SJSA1 (cell line): Measurements from ENCODE around the gene SCFD2. TPM values are rescaled to one million over a fixed set of nuclear protein-coding genes. Genes with fewer than 3 reads are reported as not detected.
A peak's percentile ranks its signal among the peaks of the same experiment; 100 is the strongest.

Experiments used
- DNase-seq, 2 experiments: peaks; one replicate each; pipeline ENCODE4 v3.0.0-alpha.2; 2015 to 2020; ENCODE audit warnings: low spot score in 2 of 2, low read depth in 1 of 2
- H3K27ac ChIP-seq: fragments of 250-450 bp; sonication (Bioruptor Pico); 2 replicates; pipeline ENCODE4 v1.5.1; 2020; ENCODE audit warnings: mild to moderate bottlenecking, moderate library complexity
- H3K27me3 ChIP-seq: fragments of 250-450 bp; sonication (Bioruptor Pico); replicated peaks from 2 replicates; pipeline ENCODE4 v1.5.1; 2020; ENCODE audit warnings: mild to moderate bottlenecking, moderate library complexity
- H3K36me3 ChIP-seq: fragments of 250-450 bp; sonication (Bioruptor Pico); 2 replicates; pipeline ENCODE4 v1.5.1; 2020; ENCODE audit warnings: mild to moderate bottlenecking
- H3K4me1 ChIP-seq: fragments of 250-450 bp; sonication (Bioruptor Pico); replicated peaks from 2 replicates; pipeline ENCODE4 v1.6.1; 2021; ENCODE audit warnings: mild to moderate bottlenecking
- H3K4me3 ChIP-seq: fragments of 250-450 bp; sonication (Bioruptor Pico); 2 replicates; pipeline ENCODE4 v1.5.1; 2020; ENCODE audit warnings: mild to moderate bottlenecking
- H3K9me3 ChIP-seq: fragments of 250-450 bp; sonication (Bioruptor Pico); replicated peaks from 2 replicates; pipeline ENCODE4 v1.5.1; 2020; ENCODE audit warnings: mild to moderate bottlenecking
- total RNA-seq: library from RNA; depleted of rRNA; stranded (reverse); fragments of >200 nt; shearing (Covaris generic); gene quantifications from 2 replicates; pipeline ENCODE4 v1.2.3, GENCODE V29; 2014

SCFD2 gene
- total RNA-seq, 1 experiment from 2014 or later: 18.5 TPM

DNA sequence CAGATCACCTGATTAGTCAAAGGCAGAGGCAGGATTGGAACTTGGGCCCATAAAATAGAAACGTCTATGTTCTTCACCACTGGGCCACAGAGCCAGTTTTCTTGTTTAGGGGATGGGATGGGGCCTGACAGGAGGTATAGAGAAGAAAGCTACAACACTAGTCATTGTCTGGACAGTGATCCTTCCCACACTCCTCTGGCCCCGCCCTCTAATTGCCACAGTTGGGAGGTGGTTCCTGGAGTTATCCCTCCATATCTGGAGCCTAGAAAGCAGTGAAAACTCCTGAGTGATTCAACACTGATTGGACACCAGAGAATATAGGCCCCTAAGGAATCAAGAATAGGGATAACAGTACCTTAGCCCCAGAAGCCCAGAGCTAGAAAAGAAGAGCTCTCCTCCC, 480.9 kb downstream of the SCFD2 start:
- Histone ChIP-seq H3K36me3 (no peaks in the 10 kb centered on the region), H3K27ac (no peak overlapping the region), H3K9me3 (no peaks in the 10 kb centered on the region), H3K4me1 (no peaks in the 10 kb centered on the region), H3K27me3 (no peaks in the 10 kb centered on the region), H3K4me3 (no peak overlapping the region)
- no peak for DNase-seq

DNA sequence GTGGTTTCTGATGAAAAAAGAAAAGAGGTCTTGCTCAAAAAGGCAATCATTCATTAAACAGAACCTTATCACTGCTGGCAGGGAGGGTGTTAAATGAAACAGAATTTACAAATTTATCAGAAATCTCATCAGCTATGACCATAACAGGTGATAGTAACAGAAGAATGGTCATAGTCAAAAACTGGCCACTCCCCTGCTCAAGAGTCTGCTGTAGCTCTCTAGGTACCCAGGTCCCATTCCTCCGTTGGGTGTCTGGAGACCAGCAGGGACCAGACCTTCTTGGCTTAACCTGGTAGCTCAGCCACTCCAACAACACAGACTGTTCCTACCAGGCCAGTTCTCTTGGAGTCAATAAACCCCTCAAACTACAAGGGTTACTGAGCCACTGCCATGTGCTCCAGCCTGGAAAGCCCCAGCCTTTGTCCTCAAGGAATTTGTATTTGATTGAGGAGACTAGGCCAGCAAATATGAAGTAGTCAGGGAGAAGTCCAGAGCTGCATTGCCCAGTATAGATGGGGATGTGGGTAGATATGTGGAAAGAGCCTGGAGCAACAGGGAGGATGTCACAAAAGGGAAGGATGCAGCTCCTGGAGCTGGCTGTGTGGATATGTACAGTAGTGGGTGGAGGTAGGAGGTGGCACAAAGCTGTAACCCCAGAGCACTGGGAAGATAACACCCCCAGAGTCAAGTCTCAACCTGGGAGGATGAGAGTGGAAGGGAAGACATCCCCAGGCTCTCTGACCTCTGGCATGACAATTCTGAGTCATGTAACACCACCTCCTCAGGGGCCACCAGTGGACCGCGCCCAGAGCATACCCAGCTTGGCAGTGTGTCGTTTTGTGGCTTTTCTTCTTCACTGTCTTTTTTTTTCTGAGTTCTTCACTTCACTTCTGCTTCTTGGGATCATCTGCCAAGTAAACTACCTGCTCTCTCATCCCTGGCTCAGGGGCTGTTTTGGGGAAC, 481.9 kb downstream of the SCFD2 start:
- no peaks in the 10 kb centered on the region for H3K4me1 ChIP-seq
- no peak overlapping the region for H3K4me3 ChIP-seq
- no peak for DNase-seq
- H3K9me3 ChIP-seq: no peaks in the 10 kb centered on the region
- H3K27me3 ChIP-seq: no peaks in the 10 kb centered on the region
- no peak overlapping the region for H3K27ac ChIP-seq
- no peaks in the 10 kb centered on the region for H3K36me3 ChIP-seq

DNA sequence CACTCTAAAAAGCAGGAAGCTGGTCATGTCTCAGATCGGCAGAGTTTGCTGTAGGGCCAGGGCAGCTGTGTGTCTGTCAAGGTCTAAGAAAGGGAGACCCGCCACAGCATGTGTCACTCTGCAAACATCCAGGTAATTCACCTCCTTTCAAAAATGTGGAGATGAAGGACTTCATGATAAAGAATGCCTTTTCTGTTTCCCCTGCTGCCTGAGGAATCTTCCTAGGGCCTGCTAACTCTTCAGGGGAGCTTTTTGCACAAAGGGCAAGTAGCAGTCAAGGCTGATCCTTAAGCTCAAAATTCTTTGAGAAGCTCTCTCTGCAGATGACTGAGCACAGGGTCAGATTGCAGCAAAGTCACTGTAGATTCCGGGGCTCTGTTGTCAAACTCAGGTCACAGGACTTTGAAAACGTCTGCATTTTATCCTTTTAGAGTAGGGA, 482.7 kb downstream of the SCFD2 start:
- H3K36me3 ChIP-seq: no peaks in the 10 kb centered on the region
- no peaks in the 10 kb centered on the region for H3K9me3 ChIP-seq
- no peaks in the 10 kb centered on the region for H3K4me1 ChIP-seq
- H3K27me3 ChIP-seq: no peaks in the 10 kb centered on the region
- DNase-seq: no peak
- no peak overlapping the region for H3K4me3 ChIP-seq
- no peak overlapping the region for H3K27ac ChIP-seq

DNA sequence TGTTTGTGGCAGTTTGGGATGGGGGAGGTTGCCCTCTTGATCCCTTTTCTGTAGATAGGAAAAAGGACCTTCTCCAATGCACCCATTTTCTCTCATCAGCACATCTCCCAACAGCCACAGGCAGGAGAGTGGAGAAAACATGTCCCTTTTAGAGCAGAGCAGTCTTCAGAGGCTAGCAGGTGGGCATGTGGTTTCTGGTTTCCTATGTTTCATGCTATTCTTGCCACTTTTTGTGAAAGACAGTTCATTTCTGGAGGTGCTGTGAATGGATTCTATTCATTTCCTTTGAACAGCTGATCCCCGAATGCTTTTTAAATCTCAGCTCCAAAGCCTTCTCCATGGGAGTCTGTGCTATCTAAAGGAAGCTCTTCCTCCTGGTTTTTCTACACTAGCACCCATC, 484.9 kb downstream of the SCFD2 start:
- Histone ChIP-seq H3K4me1 (no peaks in the 10 kb centered on the region), H3K27me3 (no peaks in the 10 kb centered on the region), H3K4me3 (no peak overlapping the region), H3K36me3 (no peaks in the 10 kb centered on the region), H3K27ac (no peak overlapping the region), H3K9me3 (no peaks in the 10 kb centered on the region)
- no peak for DNase-seq

DNA sequence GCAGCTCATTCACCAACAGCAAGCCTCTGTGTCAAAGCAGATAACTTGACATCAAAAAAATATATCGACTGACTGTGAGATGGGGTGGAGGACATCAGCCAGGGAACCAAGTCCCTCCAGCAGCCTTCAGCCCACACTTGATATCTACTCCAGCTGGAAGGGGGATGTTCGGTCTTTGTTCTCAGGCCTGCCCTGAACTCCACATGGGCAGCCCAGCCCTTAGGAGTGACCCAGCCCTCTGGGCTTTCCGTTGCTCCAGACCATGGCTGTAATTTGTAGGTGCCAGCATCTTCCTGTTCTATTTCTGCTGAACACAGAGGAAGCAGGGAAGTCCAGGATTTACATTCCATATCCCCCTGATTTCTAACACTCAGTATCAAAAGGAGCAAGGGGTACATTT, 486.4 kb downstream of the SCFD2 start:
- no peaks in the 10 kb centered on the region for H3K4me1 ChIP-seq
- no peak overlapping the region for H3K27ac ChIP-seq
- no peak for DNase-seq
- H3K9me3 ChIP-seq: no peaks in the 10 kb centered on the region
- H3K27me3 ChIP-seq: no peaks in the 10 kb centered on the region
- H3K36me3 ChIP-seq: no peaks in the 10 kb centered on the region
- H3K4me3 ChIP-seq: no peak overlapping the region

DNA sequence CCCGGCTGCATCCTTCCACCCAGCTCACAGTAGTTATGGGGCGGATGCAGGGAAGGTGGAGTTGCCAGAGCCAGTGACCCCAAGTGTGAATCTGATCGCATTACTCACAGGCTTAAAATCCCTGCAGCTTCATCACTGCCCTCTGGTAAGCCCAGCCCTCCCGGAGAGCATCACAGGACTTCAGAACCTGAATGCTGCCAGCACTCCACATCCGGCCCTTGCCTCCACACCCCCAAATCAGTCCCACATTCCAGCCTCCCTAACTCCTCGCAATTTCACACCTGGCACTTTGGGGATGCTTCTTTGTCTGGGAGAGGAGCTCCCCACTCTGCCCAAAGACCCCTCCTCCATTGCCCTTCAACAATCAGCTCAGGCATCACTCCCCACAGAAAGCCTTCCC, 488.2 kb downstream of the SCFD2 start:
- Histone ChIP-seq H3K27me3 (no peaks in the 10 kb centered on the region), H3K27ac (no peak overlapping the region), H3K9me3 (no peaks in the 10 kb centered on the region), H3K36me3 (no peaks in the 10 kb centered on the region), H3K4me3 (no peak overlapping the region), H3K4me1 (no peaks in the 10 kb centered on the region)
- no peak for DNase-seq

DNA sequence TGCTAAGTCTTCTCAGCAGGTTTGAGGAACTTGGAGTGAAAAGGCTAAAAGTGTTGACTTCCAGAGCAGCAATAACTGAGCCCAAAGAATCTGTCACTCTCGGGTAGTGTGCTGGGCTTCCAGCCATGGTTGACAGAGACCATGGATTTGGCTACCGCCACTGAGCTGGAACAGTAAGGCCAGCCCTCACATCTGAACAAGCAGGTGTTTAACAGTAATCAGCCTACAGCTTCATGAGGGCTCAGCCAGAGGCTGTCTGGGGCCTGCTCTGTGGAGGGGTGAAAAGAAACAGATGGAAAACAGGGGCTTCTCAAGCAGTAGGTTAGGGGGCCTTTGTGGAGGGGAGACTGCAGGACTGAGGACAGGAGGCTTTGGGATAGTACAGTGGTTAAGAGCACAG, 488.8 kb downstream of the SCFD2 start:
- no peak for DNase-seq
- Histone ChIP-seq H3K4me1 (no peaks in the 10 kb centered on the region), H3K27ac (no peak overlapping the region), H3K27me3 (no peaks in the 10 kb centered on the region), H3K4me3 (no peak overlapping the region), H3K9me3 (no peaks in the 10 kb centered on the region), H3K36me3 (no peaks in the 10 kb centered on the region)

DNA sequence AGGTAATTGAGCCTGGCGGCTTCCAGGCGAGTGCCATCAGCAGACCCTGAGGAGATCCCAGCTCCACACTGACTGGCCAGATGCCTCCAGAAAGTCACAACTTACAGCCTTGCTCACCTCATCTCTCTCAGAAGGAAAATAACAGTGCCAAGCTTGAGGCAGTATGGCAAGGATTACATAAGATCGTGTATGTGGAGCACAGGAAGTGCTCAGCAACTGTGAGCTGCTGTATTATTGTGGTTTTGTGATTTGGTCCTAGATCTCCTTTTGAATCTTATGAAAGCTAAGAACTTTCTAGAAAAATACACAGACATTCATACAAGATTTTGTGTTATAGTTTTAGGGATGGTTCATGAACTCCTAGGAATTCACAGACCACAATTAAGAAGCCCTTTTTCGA, 489.8 kb downstream of the SCFD2 start:
- Histone ChIP-seq H3K9me3 (no peaks in the 10 kb centered on the region), H3K27ac (no peak overlapping the region), H3K27me3 (no peaks in the 10 kb centered on the region), H3K36me3 (no peaks in the 10 kb centered on the region), H3K4me3 (no peak overlapping the region), H3K4me1 (no peaks in the 10 kb centered on the region)
- DNase-seq: no peak

DNA sequence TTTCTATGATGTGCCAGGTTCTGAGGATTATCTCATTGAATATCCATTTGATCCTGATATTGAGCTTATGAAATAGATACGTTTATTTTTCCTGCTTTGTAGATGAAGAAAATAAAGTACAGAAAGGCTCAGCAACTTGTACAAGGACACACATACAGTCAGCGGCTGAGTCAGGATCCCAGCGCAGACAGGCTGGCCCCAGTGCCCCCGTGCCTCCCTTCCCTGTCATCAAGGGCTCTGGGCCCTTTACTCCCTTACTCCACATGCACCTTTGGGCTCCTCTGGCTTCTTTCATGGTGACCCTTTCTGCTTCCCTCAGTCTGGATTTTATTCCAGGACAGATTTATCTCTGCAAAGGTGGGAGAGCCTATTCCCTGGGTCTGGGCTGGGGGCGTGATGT, 490.9 kb downstream of the SCFD2 start:
- no peaks in the 10 kb centered on the region for H3K27me3 ChIP-seq
- H3K4me1 ChIP-seq: no peaks in the 10 kb centered on the region
- H3K36me3 ChIP-seq: 0 out of 2 replicates have a peak, but pooled peaks cover 2% of the 10 kb centered on the region
- no peak overlapping the region for H3K27ac ChIP-seq
- DNase-seq: no peak
- H3K9me3 ChIP-seq: no peaks in the 10 kb centered on the region
- H3K4me3 ChIP-seq: no peak overlapping the region

DNA sequence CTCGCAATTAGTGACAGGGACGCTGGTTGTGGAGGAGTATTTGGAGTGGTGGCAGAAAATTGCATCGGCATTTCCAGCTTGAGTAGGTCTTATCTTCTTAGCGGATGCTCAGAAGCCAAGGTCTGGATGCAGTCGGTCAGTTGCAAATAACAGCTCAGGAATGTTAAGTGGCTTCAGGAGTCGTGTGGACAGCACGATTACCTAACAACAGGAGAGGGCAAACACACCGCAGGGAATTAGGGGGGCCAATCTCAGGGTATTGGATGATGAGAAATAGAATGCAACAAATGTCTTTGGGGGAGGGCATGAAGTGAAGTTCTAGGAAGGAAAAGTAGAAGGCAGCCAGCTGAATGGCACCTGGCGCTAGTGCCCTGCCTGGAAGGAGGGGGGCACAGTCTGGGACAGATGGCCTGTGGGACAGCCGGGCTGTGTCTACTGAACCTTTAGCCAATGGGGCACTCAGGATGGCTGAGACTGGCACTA, 492.0 kb downstream of the SCFD2 start:
- Histone ChIP-seq H3K4me3 (no peak overlapping the region), H3K27ac (no peak overlapping the region), H3K36me3 (0 out of 2 replicates have a peak, but pooled peaks cover 2% of the 10 kb centered on the region), H3K27me3 (no peaks in the 10 kb centered on the region), H3K9me3 (no peaks in the 10 kb centered on the region), H3K4me1 (no peaks in the 10 kb centered on the region)
- no peak for DNase-seq

DNA sequence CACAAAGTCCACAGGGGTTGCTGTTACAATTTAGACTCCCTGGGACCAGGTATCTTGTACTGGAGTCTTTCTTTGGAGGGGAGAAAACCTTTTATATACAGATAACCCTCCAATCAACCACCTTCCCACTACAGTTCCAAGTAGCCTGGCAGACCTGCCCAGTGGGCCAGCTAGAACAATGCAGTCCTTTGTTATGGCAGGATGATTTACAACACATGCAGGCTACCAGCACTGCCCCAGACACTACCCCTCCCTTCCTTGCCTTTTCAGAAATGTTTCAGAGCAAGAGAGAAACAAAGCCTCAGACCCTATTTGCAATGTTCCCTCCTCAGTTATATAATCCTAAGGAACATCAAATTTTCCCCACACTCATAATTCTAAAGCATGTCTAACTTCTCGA, 492.7 kb downstream of the SCFD2 start:
- no peak for DNase-seq
- Histone ChIP-seq H3K9me3 (no peaks in the 10 kb centered on the region), H3K36me3 (0 out of 2 replicates have a peak, but pooled peaks cover 2% of the 10 kb centered on the region), H3K4me3 (no peak overlapping the region), H3K4me1 (no peaks in the 10 kb centered on the region), H3K27ac (no peak overlapping the region; the same call in 1 of the 2 replicates), H3K27me3 (no peaks in the 10 kb centered on the region)

DNA sequence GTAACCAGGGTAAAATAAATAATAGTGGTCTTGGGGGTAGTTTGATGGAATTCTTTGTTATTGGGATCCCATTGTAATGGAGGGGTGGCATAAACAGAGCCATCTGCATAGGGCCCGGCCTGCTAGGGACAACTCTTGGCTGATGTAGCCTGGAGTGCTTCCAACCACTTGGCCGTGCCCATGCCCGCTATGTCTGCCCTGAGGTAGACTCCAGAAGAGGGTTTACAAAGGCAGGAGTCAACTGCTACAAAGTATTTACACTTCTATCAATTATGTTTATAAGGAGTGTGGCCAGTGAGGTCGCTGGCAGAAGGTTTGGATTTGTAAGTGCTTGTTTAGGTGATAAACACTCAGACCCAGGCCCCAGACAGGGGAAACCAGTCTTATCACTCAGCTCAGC, 495.6 kb downstream of the SCFD2 start:
- Histone ChIP-seq H3K4me3 (no peak overlapping the region), H3K27me3 (no peaks in the 10 kb centered on the region), H3K9me3 (no peaks in the 10 kb centered on the region), H3K27ac (no peak overlapping the region), H3K36me3 (0 out of 2 replicates have a peak, but pooled peaks cover 2% of the 10 kb centered on the region), H3K4me1 (peaks cover 1% of the 10 kb centered on the region; the same call in 1 of the 2 replicates)
- DNase-seq: peak in 1 of 2 experiments; percentile 6

DNA sequence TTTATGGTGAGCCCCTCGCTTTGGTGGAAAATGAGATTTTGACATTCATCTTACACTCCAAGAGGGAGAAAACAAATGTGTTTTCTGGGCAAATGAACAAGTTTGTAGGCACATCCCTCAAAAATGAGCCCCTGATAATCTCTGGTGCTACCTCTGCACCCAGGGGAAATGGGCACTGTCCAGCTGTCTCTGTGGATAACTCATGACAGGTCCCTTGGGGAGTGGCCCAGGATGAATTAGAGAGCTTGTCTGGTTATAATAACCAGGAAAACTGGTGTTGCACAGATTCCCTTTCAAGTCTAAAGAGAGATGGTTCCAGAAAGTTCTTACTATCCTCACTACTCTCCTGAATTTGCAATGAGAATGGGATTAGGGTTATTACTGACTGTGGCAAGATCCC, 496.2 kb downstream of the SCFD2 start:
- DNase-seq: no peak
- H3K4me1 ChIP-seq: peaks cover 7% of the 10 kb centered on the region; the same call in 1 of the 2 replicates
- H3K36me3 ChIP-seq: 0 out of 2 replicates have a peak, but pooled peaks cover 2% of the 10 kb centered on the region
- H3K27ac ChIP-seq: no peak overlapping the region
- H3K9me3 ChIP-seq: no peaks in the 10 kb centered on the region
- no peaks in the 10 kb centered on the region for H3K27me3 ChIP-seq
- no peak overlapping the region for H3K4me3 ChIP-seq

DNA sequence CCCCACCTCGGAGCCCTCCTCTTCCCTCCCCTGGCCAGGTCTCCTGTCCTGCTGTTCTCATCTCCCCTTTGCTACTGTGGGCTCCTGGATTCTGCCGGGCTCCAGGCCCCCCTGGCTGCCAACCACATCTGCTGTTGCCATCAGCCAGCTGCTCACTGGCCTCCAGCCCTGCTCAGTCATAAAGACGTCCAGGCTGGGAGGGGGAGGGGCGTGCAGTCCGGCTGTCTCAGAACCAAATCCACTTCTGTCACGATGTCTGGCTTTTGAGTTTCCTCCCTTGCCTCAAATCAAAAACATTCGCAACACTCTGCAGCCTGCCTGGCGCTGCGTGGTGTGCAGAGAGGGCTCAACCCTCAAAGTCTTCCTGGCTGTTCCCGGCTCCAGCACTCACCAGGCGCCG, 496.7 kb downstream of the SCFD2 start:
- Histone ChIP-seq H3K9me3 (no peaks in the 10 kb centered on the region), H3K27me3 (no peaks in the 10 kb centered on the region), H3K4me1 (peaks cover 10% of the 10 kb centered on the region; the same call in 1 of the 2 replicates), H3K27ac (no peak overlapping the region), H3K36me3 (0 out of 2 replicates have a peak, but pooled peaks cover 2% of the 10 kb centered on the region), H3K4me3 (no peak overlapping the region)
- DNase-seq: no peak
